AG09309 (cell line): ENCODE data around the gene HIVEP3.
"Not testable (repeated sequence)": the region's sequence is repeated elsewhere in the genome, so short reads cannot be mapped to it uniquely, and the experiment has no call there.

Experiments used
- DNase-seq: peaks from one replicate; pipeline ENCODE4 v3.0.0-alpha.2; 2010; ENCODE audit warnings: low read depth
- H3K4me3 ChIP-seq: 2 replicates; pipeline ENCODE4 v1.5.1; 2011; ENCODE audit warnings: mild to moderate bottlenecking, low read depth, low read length, moderate library complexity; ENCODE audit not compliant: control insufficient read depth
- TF ChIP-seq, protein P1 (sequence below): IDR thresholded peaks from 2 replicates; pipeline ENCODE4 v1.5.1; 2011; ENCODE audit warnings: mild to moderate bottlenecking, low read depth, low read length, inconsistent platforms; ENCODE audit not compliant: insufficient read depth, control insufficient read depth; ENCODE audit errors: missing control alignments

HIVEP3 gene

GRCh38 chr1:41954533-41954944 lies 35.8 kb upstream of the HIVEP3 start:
- TF ChIP-seq, protein P1, sequence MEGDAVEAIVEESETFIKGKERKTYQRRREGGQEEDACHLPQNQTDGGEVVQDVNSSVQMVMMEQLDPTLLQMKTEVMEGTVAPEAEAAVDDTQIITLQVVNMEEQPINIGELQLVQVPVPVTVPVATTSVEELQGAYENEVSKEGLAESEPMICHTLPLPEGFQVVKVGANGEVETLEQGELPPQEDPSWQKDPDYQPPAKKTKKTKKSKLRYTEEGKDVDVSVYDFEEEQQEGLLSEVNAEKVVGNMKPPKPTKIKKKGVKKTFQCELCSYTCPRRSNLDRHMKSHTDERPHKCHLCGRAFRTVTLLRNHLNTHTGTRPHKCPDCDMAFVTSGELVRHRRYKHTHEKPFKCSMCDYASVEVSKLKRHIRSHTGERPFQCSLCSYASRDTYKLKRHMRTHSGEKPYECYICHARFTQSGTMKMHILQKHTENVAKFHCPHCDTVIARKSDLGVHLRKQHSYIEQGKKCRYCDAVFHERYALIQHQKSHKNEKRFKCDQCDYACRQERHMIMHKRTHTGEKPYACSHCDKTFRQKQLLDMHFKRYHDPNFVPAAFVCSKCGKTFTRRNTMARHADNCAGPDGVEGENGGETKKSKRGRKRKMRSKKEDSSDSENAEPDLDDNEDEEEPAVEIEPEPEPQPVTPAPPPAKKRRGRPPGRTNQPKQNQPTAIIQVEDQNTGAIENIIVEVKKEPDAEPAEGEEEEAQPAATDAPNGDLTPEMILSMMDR, result no peak
- H3K4me3 ChIP-seq, result no peak overlapping the region
- peak; percentile 49 for DNase-seq

- DNase-seq, result no peak
- H3K4me3 ChIP-seq, result no peak overlapping the region
- TF ChIP-seq, protein P1, result no peak
Observed at GRCh38 chr1:41953291-41953690, 34.6 kb upstream of the HIVEP3 start.

- TF ChIP-seq, protein P1, result no peak
- no peak overlapping the region for H3K4me3 ChIP-seq
- DNase-seq, result no peak
Observed at GRCh38 chr1:41952208-41952607, 33.5 kb upstream of the HIVEP3 start.

DNA sequence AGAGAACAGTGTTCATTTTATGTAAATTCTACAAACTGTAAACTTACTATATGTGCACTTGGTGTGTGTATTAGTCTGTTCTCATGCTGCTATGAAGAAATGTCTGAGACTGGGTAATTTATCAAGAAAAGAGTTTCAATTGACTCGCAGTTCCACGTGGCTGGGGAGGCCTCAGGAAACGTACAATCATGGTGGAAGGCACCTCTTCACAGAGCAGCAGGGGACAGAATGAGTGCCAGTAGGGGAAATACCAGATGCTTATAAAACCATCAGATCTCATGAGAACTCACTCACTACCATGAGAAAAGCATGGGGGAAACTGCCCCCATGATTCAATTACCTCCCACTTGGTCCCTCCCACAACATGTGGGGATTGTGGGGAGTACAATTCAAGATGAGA lies 32.8 kb upstream of the HIVEP3 start:
- not testable (repeated sequence) for H3K4me3 ChIP-seq, DNase-seq

DNA sequence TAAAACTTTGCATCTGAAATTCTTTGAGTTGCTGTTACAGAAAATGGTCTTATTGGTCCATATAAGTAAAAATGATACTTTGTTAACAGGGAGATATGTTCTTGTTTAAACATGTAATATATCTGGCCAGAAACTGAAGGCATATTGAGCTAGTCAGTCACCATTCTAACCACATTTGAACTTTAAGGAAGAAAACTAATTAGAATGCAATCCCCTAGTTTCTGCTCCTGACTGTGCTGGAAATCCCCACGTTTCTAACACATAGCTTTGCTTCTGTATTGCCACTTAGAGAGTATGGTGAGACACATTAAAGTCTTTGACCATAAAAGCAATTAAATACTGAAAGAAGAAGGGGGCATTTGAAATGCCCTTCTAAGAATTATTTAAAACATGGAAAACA lies 32.1 kb upstream of the HIVEP3 start:
- no peak for DNase-seq
- TF ChIP-seq, protein P1, result no peak
- no peak overlapping the region for H3K4me3 ChIP-seq

DNA sequence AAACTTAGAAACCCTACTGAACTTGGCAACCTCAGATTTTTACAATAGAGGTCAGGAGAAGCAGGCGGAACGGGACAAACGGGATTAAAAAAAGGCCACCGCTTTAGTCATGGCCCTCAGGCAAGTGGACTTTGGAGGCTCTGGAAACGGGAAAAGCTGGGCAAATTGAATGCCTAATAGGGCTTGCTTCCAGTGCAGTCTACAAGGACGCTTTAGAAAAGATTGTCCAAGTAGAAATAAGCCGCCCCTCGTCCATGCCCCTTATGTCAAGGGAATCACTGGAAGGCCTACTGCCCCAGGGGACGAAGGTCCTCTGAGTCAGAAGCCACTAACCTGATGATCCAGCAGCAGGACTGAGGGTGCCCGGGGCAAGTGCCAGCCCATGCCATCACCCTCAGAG lies 27.2 kb upstream of the HIVEP3 start:
- DNase-seq, H3K4me3 ChIP-seq: not testable (repeated sequence)

GRCh38 chr1:41943717-41944116 lies 25.0 kb upstream of the HIVEP3 start:
- no peak for DNase-seq
- TF ChIP-seq, protein P1, result no peak
- no peak overlapping the region for H3K4me3 ChIP-seq

DNA sequence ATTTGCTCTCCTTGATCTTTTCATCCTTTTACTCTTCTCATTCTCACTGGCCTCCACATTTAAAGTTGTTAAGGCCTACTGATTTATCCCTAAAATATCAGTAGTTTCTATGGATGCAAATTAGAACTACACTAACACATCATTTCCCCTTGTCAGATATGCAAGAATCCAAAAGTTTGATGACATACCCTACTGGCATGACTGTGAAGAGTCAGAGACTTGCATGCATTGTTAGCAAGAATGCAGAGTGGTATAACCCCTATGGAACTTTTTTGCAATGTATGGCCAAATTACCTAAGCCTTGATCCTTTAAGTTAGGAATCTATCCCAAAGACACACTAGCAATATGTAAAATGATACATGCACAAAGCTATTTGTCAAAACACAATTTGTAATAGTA lies 23.6 kb upstream of the HIVEP3 start:
- TF ChIP-seq, protein P1, result no peak
- no peak overlapping the region for H3K4me3 ChIP-seq
- DNase-seq, result no peak
